ENCODE measurements around the gene EIF4EBP3. TPM values are rescaled to one million over a fixed set of nuclear protein-coding genes. Genes with fewer than 3 reads are reported as not detected.

EIF4EBP3 gene
- total RNA-seq, 1 donor, result 4.7 TPM

- Histone ChIP-seq H2AFZ (ENCODE audit: low read length) (no peak overlapping the region), H3K27me3 (ENCODE audit: insufficient read depth, low read length) (no peaks in the 10 kb centered on the region), H3K4me1 (ENCODE audit: insufficient read depth, low read length) (peaks cover 20% of the 10 kb centered on the region), H4K20me1 (ENCODE audit: insufficient read depth, low read length) (no peaks in the 10 kb centered on the region), H3K9me3 (ENCODE audit: low read depth, low read length) (no peaks in the 10 kb centered on the region), H3K4me2 (ENCODE audit: insufficient read depth, low read length) (no peak overlapping the region), H3K27ac (ENCODE audit: low read depth, low read length) (no peak overlapping the region), H3K36me3 (ENCODE audit: insufficient read depth, low read length) (peaks cover 27% of the 10 kb centered on the region), H3K4me3 (ENCODE audit: insufficient read depth, low read length) (no peak overlapping the region), H3K79me2 (ENCODE audit: insufficient read depth, low read length) (peaks cover 48% of the 10 kb centered on the region)
- TF ChIP-seq CTCF (IDR thresholded peaks at IDR 0.05; ENCODE audit: extremely low read depth, low read depth, low read length), result no peak
- peak; percentile 32 for DNase-seq (ENCODE audit: insufficient read length, low spot score, missing footprints)
Measured at GRCh38 chr5:140567136-140567818, 19.8 kb downstream of the EIF4EBP3 start.

GRCh38 chr5:140567871-140568270 is 20.4 kb downstream of the EIF4EBP3 start:
- Histone ChIP-seq H3K27ac (ENCODE audit: low read depth, low read length) (no peak overlapping the region), H3K4me2 (ENCODE audit: insufficient read depth, low read length) (no peak overlapping the region), H3K4me3 (ENCODE audit: insufficient read depth, low read length) (no peak overlapping the region), H3K27me3 (ENCODE audit: insufficient read depth, low read length) (no peaks in the 10 kb centered on the region), H3K36me3 (ENCODE audit: insufficient read depth, low read length) (peaks cover 27% of the 10 kb centered on the region), H3K4me1 (ENCODE audit: insufficient read depth, low read length) (peaks cover 20% of the 10 kb centered on the region), H2AFZ (ENCODE audit: low read length) (no peak overlapping the region), H3K79me2 (ENCODE audit: insufficient read depth, low read length) (peaks cover 48% of the 10 kb centered on the region), H4K20me1 (ENCODE audit: insufficient read depth, low read length) (no peaks in the 10 kb centered on the region), H3K9me3 (ENCODE audit: low read depth, low read length) (no peaks in the 10 kb centered on the region)
- no peak for TF ChIP-seq CTCF (IDR thresholded peaks at IDR 0.05; ENCODE audit: extremely low read depth, low read depth, low read length)
- peak; percentile 9 for DNase-seq (ENCODE audit: insufficient read length, low spot score, missing footprints)

- TF ChIP-seq CTCF (IDR thresholded peaks at IDR 0.05; ENCODE audit: extremely low read depth, low read depth, low read length), result no peak
- Histone ChIP-seq H3K27me3 (ENCODE audit: insufficient read depth, low read length) (no peaks in the 10 kb centered on the region), H4K20me1 (ENCODE audit: insufficient read depth, low read length) (no peaks in the 10 kb centered on the region), H2AFZ (ENCODE audit: low read length) (no peak overlapping the region), H3K36me3 (ENCODE audit: insufficient read depth, low read length) (peaks cover 27% of the 10 kb centered on the region), H3K4me2 (ENCODE audit: insufficient read depth, low read length) (no peak overlapping the region), H3K4me3 (ENCODE audit: insufficient read depth, low read length) (no peak overlapping the region), H3K9me3 (ENCODE audit: low read depth, low read length) (no peaks in the 10 kb centered on the region), H3K4me1 (ENCODE audit: insufficient read depth, low read length) (peaks cover 16% of the 10 kb centered on the region), H3K27ac (ENCODE audit: low read depth, low read length) (no peak overlapping the region), H3K79me2 (ENCODE audit: insufficient read depth, low read length) (peaks cover 44% of the 10 kb centered on the region)
- peak; percentile 19 for DNase-seq (ENCODE audit: insufficient read length, low spot score, missing footprints)
Measured at GRCh38 chr5:140568443-140569063, 21.1 kb downstream of the EIF4EBP3 start.

GRCh38 chr5:140569197-140569596 is 21.7 kb downstream of the EIF4EBP3 start:
- Histone ChIP-seq H3K4me3 (ENCODE audit: insufficient read depth, low read length) (no peak overlapping the region), H3K4me1 (ENCODE audit: insufficient read depth, low read length) (peaks cover 13% of the 10 kb centered on the region), H3K36me3 (ENCODE audit: insufficient read depth, low read length) (peaks cover 27% of the 10 kb centered on the region), H3K9me3 (ENCODE audit: low read depth, low read length) (no peaks in the 10 kb centered on the region), H3K79me2 (ENCODE audit: insufficient read depth, low read length) (peaks cover 41% of the 10 kb centered on the region), H2AFZ (ENCODE audit: low read length) (no peak overlapping the region), H3K27me3 (ENCODE audit: insufficient read depth, low read length) (no peaks in the 10 kb centered on the region), H3K4me2 (ENCODE audit: insufficient read depth, low read length) (no peak overlapping the region), H4K20me1 (ENCODE audit: insufficient read depth, low read length) (no peaks in the 10 kb centered on the region), H3K27ac (ENCODE audit: low read depth, low read length) (no peak overlapping the region)
- TF ChIP-seq CTCF (IDR thresholded peaks at IDR 0.05; ENCODE audit: extremely low read depth, low read depth, low read length), result no peak
- no peak for DNase-seq (ENCODE audit: insufficient read length, low spot score, missing footprints)

Data from osteoblast (primary cell).